GM23248 (cell line): ENCODE data around the gene NEMP2.

Experiments used
- EZH2 ChIP-seq: fragments of 200-600 bp; sonication (generic); IDR thresholded peaks from 2 replicates; pipeline ENCODE4 v1.6.1; 2018; ENCODE audit warnings: antibody characterized with exemption, mild to moderate bottlenecking; ENCODE audit not compliant: insufficient read depth, poor library complexity, severe bottlenecking
- EZH2phosphoT487 ChIP-seq: fragments of 200-600 bp; sonication (generic); IDR thresholded peaks from 2 replicates; pipeline ENCODE4 v1.6.1; 2018; ENCODE audit warnings: antibody characterized with exemption, moderate library complexity, mild to moderate bottlenecking, low read depth; ENCODE audit not compliant: insufficient read depth

GRCh38 chr2:190576573-190576972, 42.1 kb upstream of the NEMP2 start:
- TF ChIP-seq EZH2 (no peak), EZH2phosphoT487 (no peak)
